Fibroblast of lung (primary cell): Measurements from ENCODE around the gene FBRSL1.

Source experiments
- EZH2 ChIP-seq: IDR thresholded peaks from 2 replicates; pipeline ENCODE4 v1.5.1; 2012; ENCODE audit warnings: low read length, control low read depth, mild to moderate bottlenecking; ENCODE audit errors: missing control alignments
- TF ChIP-seq, protein P1 (sequence below), 2 donors: IDR thresholded peaks in 1 of 2; conservative IDR thresholded peaks in 1 of 2; 1 replicate in 1 of 2; 2 replicates in 1 of 2; pipeline ENCODE4 v1.5.1; 2011 to 2012; ENCODE audit warnings: low read length in 2 of 2, control low read depth in 1 of 2, inconsistent platforms in 1 of 2, low read depth in 1 of 2, mild to moderate bottlenecking in 1 of 2

DNA sequence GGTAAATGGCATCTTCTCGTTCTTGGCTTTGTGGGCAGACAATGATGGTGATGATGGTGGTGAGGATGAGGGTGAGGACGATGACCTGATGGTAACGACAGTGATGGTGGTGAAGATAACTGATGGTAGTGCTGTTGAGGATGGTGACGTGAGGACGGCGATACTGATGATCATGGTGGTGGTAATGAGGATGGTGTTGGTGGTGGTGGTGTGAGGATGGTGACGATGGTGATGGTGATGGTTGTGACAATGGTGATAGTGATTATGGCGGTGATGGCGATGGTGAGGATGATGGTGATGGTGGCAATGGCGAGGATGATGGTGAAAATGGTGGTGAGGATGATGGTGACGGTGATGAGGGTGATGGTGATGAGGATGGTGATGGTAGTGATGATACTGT, 54.5 kb downstream of the FBRSL1 start:
- TF ChIP-seq, protein P1, sequence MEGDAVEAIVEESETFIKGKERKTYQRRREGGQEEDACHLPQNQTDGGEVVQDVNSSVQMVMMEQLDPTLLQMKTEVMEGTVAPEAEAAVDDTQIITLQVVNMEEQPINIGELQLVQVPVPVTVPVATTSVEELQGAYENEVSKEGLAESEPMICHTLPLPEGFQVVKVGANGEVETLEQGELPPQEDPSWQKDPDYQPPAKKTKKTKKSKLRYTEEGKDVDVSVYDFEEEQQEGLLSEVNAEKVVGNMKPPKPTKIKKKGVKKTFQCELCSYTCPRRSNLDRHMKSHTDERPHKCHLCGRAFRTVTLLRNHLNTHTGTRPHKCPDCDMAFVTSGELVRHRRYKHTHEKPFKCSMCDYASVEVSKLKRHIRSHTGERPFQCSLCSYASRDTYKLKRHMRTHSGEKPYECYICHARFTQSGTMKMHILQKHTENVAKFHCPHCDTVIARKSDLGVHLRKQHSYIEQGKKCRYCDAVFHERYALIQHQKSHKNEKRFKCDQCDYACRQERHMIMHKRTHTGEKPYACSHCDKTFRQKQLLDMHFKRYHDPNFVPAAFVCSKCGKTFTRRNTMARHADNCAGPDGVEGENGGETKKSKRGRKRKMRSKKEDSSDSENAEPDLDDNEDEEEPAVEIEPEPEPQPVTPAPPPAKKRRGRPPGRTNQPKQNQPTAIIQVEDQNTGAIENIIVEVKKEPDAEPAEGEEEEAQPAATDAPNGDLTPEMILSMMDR (conservative IDR thresholded peaks at IDR 0.05 in 1 of 2, IDR thresholded peaks at IDR 0.05 in 1 of 2; ENCODE audit: low read depth in 1 of 2, low read length in 2 of 2): no peak
- TF ChIP-seq EZH2: no peak
